DOHH2 (cell line): Measurements from ENCODE around the gene PNMA1.

Source experiments
- H3F3A ChIP-seq: fragments of 200-600 bp; sonication (generic), shearing (Covaris generic); 2 replicates; pipeline ENCODE4 v1.6.0; 2016; ENCODE audit warnings: antibody characterized with exemption, mild to moderate bottlenecking; ENCODE audit not compliant: control insufficient read depth, insufficient read depth
- H3K27ac ChIP-seq: fragments of 200-600 bp; sonication (generic); 2 replicates; pipeline ENCODE4 v1.5.1; 2014; ENCODE audit warnings: low read depth, mild to moderate bottlenecking, low read length, moderate library complexity
- H3K27me3 ChIP-seq: fragments of 200-600 bp; sonication (generic); 2 replicates; pipeline ENCODE4 v1.6.1; 2014; ENCODE audit warnings: mild to moderate bottlenecking, low read length, mixed read lengths; ENCODE audit not compliant: control insufficient read depth
- H3K36me3 ChIP-seq: fragments of 200-600 bp; sonication (generic); 2 replicates; pipeline ENCODE4 v1.6.1; 2014; ENCODE audit warnings: mild to moderate bottlenecking, low read length, moderate library complexity, mixed read lengths; ENCODE audit not compliant: control insufficient read depth
- H3K4me1 ChIP-seq: fragments of 200-600 bp; sonication (generic); 2 replicates; pipeline ENCODE4 v1.6.1; 2014; ENCODE audit warnings: mild to moderate bottlenecking, low read length, mixed read lengths; ENCODE audit not compliant: control insufficient read depth
- H3K4me2 ChIP-seq: fragments of 200-600 bp; sonication (generic); 2 replicates; pipeline ENCODE4 v1.6.0; 2014; ENCODE audit warnings: mild to moderate bottlenecking, low read length, moderate library complexity
- H3K4me3 ChIP-seq: fragments of 200-600 bp; sonication (generic); 2 replicates; pipeline ENCODE4 v1.5.1; 2014; ENCODE audit warnings: mild to moderate bottlenecking, low read length, mixed read lengths
- H3K79me2 ChIP-seq: fragments of 200-600 bp; sonication (generic); 2 replicates; pipeline ENCODE4 v1.6.1; 2014; ENCODE audit warnings: mild to moderate bottlenecking, low read length, mixed read lengths; ENCODE audit not compliant: control insufficient read depth
- H3K9me2 ChIP-seq: fragments of 200-600 bp; sonication (generic); replicated peaks from 2 replicates; pipeline ENCODE4 v1.6.1; 2014; ENCODE audit warnings: mild to moderate bottlenecking, low read length, mixed read lengths; ENCODE audit not compliant: control insufficient read depth
- H3K9me3 ChIP-seq: fragments of 200-600 bp; sonication (generic); 2 replicates; pipeline ENCODE4 v1.6.1; 2014; ENCODE audit warnings: antibody characterized with exemption, low read length, mixed read lengths; ENCODE audit not compliant: control insufficient read depth, insufficient read depth
- H4K20me1 ChIP-seq: fragments of 200-600 bp; sonication (generic); 2 replicates; pipeline ENCODE4 v1.6.0; 2014; ENCODE audit warnings: low read depth, mild to moderate bottlenecking, antibody characterized with exemption, low read length, moderate library complexity; ENCODE audit not compliant: control insufficient read depth, insufficient read depth
- EZH2phosphoT487 ChIP-seq: fragments of 200-600 bp; sonication (generic); IDR thresholded peaks from 2 replicates; pipeline ENCODE4 v1.6.1; 2017; ENCODE audit warnings: borderline replicate concordance, mild to moderate bottlenecking, antibody characterized with exemption, low read length, moderate library complexity, mixed read lengths
- TF ChIP-seq, protein P1 (sequence below): fragments of 200-600 bp; sonication (generic); IDR thresholded peaks from one replicate; pipeline ENCODE4 v1.5.1; 2014; ENCODE audit warnings: antibody characterized with exemption, mild to moderate bottlenecking, low read depth, low read length; ENCODE audit not compliant: poor library complexity, severe bottlenecking

Gene PNMA1

DNA sequence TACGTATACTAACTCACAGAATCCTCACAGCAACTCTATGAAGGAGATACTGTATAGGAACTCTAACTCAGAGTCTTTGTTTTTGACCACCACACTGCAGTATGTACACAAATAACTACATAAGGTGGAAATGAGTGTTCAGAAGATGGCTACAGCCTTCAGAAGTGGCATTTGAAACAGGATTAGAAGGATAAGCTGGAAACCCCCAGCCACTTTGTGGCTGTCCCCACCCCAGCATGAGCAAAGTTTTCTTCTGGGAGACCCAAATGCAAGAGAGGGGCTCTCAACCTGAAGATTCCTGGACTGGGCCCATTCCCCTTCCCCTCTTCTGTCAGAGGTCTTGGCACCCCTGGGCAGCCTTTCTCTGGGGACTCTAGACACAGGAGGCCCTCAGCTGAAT, 43.2 kb upstream of the PNMA1 start:
- peak overlapping the region; percentile 93 for H3K4me2 ChIP-seq
- peaks cover 96% of the 10 kb centered on the region for H3K79me2 ChIP-seq
- peak overlapping the region; percentile 97 for H3K27ac ChIP-seq
- no peak for TF ChIP-seq EZH2phosphoT487
- TF ChIP-seq, protein P1, sequence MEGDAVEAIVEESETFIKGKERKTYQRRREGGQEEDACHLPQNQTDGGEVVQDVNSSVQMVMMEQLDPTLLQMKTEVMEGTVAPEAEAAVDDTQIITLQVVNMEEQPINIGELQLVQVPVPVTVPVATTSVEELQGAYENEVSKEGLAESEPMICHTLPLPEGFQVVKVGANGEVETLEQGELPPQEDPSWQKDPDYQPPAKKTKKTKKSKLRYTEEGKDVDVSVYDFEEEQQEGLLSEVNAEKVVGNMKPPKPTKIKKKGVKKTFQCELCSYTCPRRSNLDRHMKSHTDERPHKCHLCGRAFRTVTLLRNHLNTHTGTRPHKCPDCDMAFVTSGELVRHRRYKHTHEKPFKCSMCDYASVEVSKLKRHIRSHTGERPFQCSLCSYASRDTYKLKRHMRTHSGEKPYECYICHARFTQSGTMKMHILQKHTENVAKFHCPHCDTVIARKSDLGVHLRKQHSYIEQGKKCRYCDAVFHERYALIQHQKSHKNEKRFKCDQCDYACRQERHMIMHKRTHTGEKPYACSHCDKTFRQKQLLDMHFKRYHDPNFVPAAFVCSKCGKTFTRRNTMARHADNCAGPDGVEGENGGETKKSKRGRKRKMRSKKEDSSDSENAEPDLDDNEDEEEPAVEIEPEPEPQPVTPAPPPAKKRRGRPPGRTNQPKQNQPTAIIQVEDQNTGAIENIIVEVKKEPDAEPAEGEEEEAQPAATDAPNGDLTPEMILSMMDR: no peak
- peaks cover 79% of the 10 kb centered on the region for H3K4me1 ChIP-seq
- H4K20me1 ChIP-seq: peaks cover 14% of the 10 kb centered on the region; the same call in 1 of the 2 replicates
- no peaks in the 10 kb centered on the region for H3K9me3 ChIP-seq
- peak overlapping the region; percentile 83 for H3K4me3 ChIP-seq
- no peaks in the 10 kb centered on the region for H3K27me3 ChIP-seq
- peaks cover 64% of the 10 kb centered on the region for H3K36me3 ChIP-seq
- peaks cover 56% of the 10 kb centered on the region for H3F3A ChIP-seq
- H3K9me2 ChIP-seq: no peaks in the 10 kb centered on the region

DNA sequence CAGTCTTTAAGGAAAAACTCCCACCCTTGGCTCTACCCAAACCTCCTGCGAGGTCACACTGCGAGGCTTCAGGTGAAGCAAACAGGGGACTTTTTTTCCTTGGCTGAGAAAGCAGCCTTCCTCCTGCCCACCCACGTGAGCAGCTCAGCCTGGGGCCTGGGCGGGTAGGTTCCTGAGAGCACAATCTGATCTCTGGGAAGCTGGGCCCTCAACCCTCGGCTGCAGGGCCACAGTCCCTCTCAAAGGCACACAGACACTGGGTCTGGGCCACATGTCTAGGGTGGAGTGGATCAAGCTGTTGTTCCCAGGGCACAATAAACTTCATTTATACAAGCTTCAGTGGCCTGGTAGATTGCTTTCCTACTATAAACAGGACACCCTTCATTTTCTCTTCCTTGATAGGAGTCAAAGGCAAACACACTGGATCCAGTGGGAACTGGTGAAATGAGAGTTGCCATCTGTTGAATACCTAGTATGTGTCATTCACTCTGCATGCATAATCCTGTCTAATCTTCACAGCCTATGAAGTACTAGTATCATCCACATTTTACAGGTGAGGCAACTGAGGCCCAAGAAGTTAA, 41.3 kb upstream of the PNMA1 start:
- TF ChIP-seq, protein P1: no peak
- no peak for TF ChIP-seq EZH2phosphoT487

DNA sequence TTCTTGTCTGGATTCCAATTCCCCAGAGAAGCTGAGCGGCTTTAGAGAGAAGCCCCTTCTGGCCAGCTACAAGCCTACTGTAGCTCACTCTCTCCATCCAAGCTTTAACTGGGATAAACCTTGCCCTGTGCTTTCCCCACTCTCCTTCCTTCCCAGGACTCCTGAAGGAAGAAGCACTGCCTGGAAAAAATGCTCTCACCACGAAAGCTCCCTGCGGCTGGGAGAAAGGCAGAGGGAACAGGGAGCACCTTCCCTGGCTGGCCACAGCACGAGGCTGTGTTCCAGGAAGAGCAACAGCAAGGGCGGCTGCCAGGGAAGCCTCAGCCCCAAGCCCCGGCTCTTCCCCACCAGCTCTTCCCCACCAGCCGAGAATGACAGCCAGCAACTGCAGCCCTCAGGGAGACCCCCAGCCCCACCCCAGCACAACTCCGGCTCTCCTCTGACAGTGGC, 40.8 kb upstream of the PNMA1 start:
- H3K4me1 ChIP-seq: peaks cover 83% of the 10 kb centered on the region
- no peaks in the 10 kb centered on the region for H3K9me2 ChIP-seq
- peaks cover 84% of the 10 kb centered on the region for H3K36me3 ChIP-seq
- H3K4me2 ChIP-seq: peak overlapping the region; percentile 93
- peaks cover 22% of the 10 kb centered on the region; the same call in 1 of the 2 replicates for H4K20me1 ChIP-seq
- no peaks in the 10 kb centered on the region for H3K27me3 ChIP-seq
- no peak for TF ChIP-seq EZH2phosphoT487
- TF ChIP-seq, protein P1: no peak
- H3K9me3 ChIP-seq: no peaks in the 10 kb centered on the region
- peaks cover 99% of the 10 kb centered on the region for H3K79me2 ChIP-seq
- H3F3A ChIP-seq: peaks cover 46% of the 10 kb centered on the region
- H3K4me3 ChIP-seq: peak overlapping the region; percentile 83
- peak overlapping the region; percentile 97 for H3K27ac ChIP-seq

More for the DNA sequence above, 41.3 kb upstream of the PNMA1 start:
- Histone ChIP-seq H3K27me3 (no peaks in the 10 kb centered on the region), H3K9me2 (no peaks in the 10 kb centered on the region), H3K4me1 (peaks cover 79% of the 10 kb centered on the region), H4K20me1 (peaks cover 19% of the 10 kb centered on the region; the same call in 1 of the 2 replicates), H3K79me2 (peaks cover 96% of the 10 kb centered on the region), H3K4me2 (peak overlapping the region; percentile 93), H3K4me3 (peak overlapping the region; percentile 83), H3K36me3 (peaks cover 79% of the 10 kb centered on the region), H3K27ac (peak overlapping the region; percentile 97), H3K9me3 (no peaks in the 10 kb centered on the region), H3F3A (peaks cover 46% of the 10 kb centered on the region)
